ENCODE measurements around the gene SLC14A1.

Gene SLC14A1

DNA sequence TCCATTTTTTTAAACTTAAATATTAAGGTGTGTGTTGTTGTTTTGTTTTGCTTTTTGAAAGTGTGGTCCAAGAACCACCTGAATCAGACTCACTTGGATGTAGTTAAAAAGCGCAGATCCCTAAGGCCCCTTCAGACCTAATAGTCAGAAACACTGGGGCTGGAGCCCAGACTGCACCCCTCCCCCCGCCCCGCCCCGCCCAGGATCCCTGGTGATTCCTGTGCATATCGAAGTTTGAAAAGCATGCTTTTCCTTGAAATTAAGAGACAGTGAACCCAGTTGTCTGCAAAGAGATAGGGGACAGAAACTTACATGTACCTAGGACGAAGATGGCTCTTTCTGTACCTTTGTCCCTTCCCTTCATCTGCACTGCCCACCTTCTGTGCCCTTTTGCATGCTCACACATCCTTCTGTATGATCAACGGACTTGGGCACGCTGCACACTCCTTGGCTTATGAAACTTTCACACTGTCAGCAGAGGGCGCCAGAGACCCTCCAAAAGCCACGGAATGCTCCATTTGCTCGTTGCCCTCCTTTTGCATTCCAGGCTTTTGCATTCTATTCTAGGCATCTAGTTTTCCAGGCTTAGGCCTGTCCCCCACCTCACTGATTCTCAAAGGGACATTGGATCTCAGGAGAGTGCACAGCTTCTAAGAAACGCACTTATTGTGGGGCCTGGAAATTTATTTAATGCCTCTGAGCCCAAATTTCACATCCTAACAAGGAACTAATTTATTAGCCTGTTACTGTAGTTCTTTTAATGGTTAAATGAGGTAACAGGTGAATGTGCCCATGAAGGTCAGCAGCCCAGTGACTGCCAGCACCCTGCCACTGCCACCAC is 32.8 kb upstream of the SLC14A1 start:
- DNase-seq = peak; percentile 88 to 95
- TF ChIP-seq POLR2A (IDR thresholded peaks at IDR 0.05; ENCODE audit: low read length) = no peak
- no peak for TF ChIP-seq GATA1 (IDR thresholded peaks at IDR 0.05; ENCODE audit: low read depth, low read length)

DNA sequence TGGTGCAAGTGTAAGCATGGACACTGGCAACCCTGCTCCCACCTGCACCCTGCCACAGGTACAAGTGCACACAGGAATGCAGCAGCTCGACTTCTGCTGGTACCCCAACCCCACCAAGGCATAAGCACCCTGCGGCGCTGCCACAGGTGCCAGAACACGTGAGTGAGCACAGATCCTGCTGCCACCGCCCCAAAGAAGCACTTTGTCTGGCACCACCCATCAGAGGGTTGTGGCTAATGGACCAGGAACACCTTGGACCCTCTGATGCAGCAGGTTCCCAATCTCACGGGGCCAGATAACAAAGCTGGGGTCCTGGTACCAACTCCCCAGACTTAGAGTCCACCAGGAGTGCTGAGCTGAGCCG is 32.2 kb upstream of the SLC14A1 start:
- no peak for DNase-seq
- TF ChIP-seq GATA1 (IDR thresholded peaks at IDR 0.05; ENCODE audit: low read depth, low read length) (no peak), POLR2A (IDR thresholded peaks at IDR 0.05; ENCODE audit: low read length) (no peak)

DNA sequence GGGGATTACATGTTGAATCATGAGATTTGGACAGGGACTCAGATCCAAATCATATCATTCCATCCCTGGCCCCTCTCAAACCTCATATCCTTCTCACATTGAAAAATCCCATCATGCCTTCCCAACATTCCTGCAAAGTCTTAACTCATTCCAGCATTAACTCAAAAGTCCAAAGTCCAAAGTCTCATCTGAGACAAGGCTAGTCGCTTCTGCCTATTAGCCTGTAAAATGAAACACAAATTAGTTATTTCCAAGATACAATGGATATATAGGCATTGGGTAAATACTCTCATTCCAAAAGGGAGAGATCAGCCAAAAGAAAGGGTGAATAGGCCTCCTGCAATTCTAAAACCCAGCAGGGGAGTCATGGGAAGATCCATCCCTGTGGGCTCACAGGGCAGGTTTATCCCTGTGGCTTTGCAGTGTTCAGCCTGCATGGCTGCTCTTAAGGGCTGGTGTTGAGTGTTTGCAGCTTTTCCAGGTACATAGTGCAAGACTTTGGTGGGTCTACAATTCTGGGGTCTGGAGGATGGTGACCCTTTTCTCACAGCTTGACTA is 21.2 kb upstream of the SLC14A1 start:
- no peak for TF ChIP-seq GATA1 (IDR thresholded peaks at IDR 0.05; ENCODE audit: low read depth, low read length)
- TF ChIP-seq POLR2A (IDR thresholded peaks at IDR 0.05; ENCODE audit: low read length) = no peak
- no peak for DNase-seq

DNA sequence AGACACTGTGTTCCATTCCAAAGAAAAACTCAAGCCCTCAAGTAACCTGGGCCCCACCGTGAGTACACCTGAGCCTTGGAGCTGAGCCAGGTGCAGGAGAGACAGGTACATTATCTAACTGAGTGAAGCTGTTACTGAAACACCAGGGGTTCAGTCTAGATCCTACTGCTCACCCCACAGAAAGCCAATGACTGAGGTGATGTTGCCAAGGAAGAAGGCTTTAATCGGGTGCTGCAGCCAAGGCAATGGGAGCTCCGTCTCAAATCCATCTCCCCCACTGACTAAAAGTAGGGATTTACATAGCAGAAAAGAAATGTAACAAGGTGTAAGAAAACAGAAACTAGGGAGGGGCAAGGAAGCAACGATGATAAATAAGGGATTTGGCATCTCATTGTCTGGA is 15.2 kb upstream of the SLC14A1 start:
- DNase-seq = no peak
- TF ChIP-seq GATA1 (IDR thresholded peaks at IDR 0.05; ENCODE audit: low read depth, low read length) (no peak), POLR2A (IDR thresholded peaks at IDR 0.05; ENCODE audit: low read length) (no peak)

DNA sequence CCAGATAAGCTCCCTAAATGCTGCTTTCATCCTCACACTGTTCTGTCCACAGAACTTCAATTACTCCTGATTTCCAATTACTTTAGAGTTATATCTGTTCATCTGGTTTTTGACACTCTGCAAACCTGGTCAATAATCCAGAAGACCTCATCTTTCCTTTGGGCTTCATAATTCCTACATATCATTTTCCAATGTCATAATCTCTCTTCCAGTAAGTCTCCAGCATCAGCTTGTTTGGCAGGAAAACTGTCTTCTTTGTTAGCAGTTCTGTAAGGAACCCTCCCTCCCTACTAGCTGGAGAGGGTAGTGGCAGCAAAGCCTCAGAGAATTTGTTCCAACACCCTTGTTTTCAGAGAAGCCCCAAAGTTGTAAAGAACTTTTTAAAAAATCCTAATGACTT is 11.9 kb upstream of the SLC14A1 start:
- no peak for DNase-seq
- TF ChIP-seq POLR2A (IDR thresholded peaks at IDR 0.05; ENCODE audit: low read length) (no peak), GATA1 (IDR thresholded peaks at IDR 0.05; ENCODE audit: low read depth, low read length) (no peak)

DNA sequence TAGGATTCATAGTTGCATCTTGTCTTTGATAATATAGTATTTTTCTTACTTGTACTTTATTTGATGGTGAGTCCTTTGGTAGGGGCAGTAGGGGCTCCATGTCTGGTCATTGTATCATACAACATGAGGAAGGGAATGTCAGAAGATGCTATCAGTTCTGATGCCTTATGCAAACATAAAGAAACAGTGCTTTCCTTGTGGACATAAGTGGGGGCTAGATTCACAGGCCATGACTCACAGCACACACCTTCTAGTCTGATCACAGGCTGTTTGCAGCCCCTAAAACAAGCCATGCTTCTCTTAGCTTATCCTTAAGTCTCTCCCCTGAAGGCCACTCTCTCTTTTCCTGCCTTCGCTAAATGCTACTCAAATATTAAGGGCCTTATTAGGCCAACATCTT is 10.7 kb upstream of the SLC14A1 start:
- no peak for DNase-seq
- TF ChIP-seq GATA1 (IDR thresholded peaks at IDR 0.05; ENCODE audit: low read depth, low read length) = no peak
- no peak for TF ChIP-seq POLR2A (IDR thresholded peaks at IDR 0.05; ENCODE audit: low read length)

DNA sequence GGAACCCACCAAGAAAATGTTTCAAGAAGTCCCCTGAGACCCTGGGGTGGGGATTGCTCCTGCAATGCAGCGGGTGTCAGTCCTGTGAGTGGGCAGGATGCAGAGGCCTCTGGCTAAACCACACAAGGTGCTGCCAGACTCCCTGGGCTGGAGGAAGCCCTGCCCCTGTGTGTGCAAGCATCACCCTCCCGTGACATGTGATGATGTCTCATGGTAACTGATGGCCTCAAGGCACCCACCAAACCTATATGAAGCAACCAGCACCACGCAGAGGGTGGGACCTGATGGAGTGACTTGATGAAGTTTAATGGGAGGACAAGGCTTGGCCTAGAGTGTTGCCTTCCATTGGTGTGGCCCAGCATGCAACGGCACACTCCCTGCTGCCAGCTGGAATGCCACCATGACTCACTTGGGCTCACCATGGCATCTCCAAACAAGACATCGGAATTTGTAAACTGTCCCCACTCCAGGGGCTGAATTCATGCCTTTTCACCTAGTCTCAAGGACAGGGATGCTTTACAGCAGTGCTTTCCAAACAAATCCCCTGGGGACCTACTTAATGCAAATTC is 8.7 kb upstream of the SLC14A1 start:
- TF ChIP-seq GATA1 (IDR thresholded peaks at IDR 0.05; ENCODE audit: low read depth, low read length) (no peak), POLR2A (IDR thresholded peaks at IDR 0.05; ENCODE audit: low read length) (no peak)
- peak; percentile 26 to 60 for DNase-seq

DNA sequence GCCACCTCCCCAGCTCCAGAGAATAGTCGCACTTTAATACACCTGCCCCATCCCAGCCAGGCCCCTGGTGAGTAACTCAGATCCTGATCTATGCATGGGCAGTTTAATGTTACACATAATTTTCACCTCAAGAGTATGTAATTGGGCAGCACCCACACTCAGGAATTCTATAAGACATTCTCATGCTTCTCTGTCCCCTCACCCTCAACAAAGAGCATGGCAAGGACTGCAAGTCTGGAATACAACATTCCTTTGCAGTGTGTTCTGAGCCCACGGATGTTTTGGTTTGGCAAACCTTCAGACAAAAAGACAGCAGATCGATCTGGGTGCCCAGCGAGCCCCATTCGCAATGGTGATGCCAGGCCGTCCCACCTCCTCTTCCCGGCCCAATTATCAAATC is 4.9 kb upstream of the SLC14A1 start:
- TF ChIP-seq POLR2A (IDR thresholded peaks at IDR 0.05; ENCODE audit: low read length) (no peak), GATA1 (IDR thresholded peaks at IDR 0.05; ENCODE audit: low read depth, low read length) (no peak)

DNA sequence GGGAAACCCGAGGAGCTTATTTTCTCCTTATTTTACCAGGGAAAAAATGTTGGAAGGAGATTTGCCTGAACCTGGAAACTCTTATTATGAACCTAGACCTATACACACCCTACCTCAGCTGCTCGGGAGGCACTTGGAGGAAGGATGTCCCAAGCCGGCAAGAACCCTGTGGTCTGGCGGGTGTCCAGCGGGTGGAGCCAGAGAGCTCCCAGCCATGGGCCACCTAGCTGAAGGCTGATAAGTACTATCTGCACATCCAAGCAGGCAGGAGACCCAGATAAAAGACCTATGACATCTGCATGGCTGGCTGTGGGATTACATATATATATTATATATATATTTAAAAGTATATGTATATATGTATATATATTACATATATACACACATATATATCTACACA is 1.1 kb upstream of the SLC14A1 start:
- peak; percentile 100 for DNase-seq
- TF ChIP-seq GATA1 (IDR thresholded peaks at IDR 0.05; ENCODE audit: low read depth, low read length) (peak; percentile 58), POLR2A (IDR thresholded peaks at IDR 0.05; ENCODE audit: low read length) (no peak)

More for the DNA sequence above, 4.9 kb upstream of the SLC14A1 start:
- no peak for DNase-seq

DNA sequence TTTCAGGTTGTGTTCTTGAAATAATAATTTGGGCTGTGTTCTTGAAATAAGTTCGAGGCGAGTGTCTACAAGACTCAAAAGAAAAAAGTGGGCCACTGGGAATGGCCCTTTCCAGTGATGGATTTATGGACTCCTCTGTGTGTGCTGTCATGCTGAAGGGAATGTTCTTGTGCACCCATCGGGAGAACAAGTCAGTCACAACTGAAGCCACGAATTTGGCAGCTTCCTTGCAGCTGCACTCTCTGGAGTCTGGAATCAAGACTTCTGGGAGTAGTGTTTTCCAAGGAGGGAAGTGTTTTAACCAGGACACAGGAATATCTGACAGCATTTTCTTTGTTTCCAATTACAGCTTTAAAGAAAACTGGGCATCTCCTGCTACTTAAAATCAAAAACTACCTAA is 620 bp downstream of the SLC14A1 start:
- peak in 1 of 2 experiments; percentile 70 for DNase-seq
- TF ChIP-seq POLR2A (IDR thresholded peaks at IDR 0.05; ENCODE audit: low read length) = no peak
- no peak for TF ChIP-seq GATA1 (IDR thresholded peaks at IDR 0.05; ENCODE audit: low read depth, low read length)

DNA sequence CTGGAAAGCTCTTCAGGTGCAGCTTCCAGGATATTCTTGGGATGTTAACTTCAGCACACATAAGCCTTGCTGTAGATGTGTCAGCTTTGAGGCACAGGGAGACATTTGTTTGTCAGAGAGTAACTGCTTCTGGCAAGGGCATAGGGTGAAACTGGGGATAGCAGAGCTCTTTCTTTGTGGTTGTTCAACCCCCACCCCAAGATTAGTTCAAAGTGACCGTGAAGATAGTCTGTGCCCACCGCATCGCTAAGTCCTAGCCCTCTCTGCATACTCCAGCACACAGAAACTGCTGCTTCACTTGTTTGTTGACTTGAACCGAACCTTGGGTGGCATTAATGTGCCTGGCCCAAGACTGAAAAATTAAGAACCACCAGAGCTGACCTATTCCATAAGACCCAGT is 1.4 kb downstream of the SLC14A1 start:
- no peak for TF ChIP-seq GATA1 (IDR thresholded peaks at IDR 0.05; ENCODE audit: low read depth, low read length)
- TF ChIP-seq POLR2A (IDR thresholded peaks at IDR 0.05; ENCODE audit: low read length) = no peak
- peak in 1 of 2 experiments; percentile 48 for DNase-seq

DNA sequence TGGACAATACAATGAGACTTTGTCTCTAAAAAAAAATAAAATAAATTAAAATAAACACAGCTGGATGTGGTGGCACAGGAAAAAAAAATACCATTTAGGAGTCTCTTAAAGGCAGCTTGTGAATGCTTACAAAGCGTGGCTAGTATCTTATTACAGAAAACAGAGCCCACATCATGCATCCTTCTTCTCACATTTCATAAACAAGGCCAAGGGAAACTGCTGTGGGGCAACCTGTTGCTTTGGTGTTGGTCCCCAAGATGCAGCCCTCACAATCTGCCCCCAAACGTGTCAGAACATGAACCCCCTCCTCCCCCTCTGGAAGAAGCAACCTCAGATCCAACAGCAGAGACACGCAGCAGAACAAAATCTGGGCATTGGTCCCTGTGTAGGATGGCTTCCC is 2.6 kb downstream of the SLC14A1 start:
- DNase-seq = no peak
- TF ChIP-seq POLR2A (IDR thresholded peaks at IDR 0.05; ENCODE audit: low read length) (no peak), GATA1 (IDR thresholded peaks at IDR 0.05; ENCODE audit: low read depth, low read length) (no peak)

DNA sequence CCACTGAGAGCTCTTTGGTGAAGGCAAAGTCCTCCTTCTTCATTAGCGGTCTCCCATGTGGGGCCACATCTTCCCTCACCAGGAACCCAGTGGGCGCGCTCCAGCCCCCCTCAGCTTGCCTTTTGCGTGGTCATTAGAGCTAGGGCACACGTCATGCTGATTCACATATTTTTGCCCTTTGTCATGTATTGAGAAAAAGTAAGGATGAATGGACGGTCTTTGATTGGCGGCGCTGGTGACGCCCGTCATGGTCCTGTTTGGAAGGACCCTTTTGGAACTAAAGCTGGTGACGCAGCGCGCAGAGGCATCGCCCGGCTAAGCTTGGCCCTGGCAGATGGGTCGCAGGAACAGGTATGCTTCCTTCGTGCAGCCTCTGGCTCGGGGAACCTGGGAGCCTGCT is 3.1 kb downstream of the SLC14A1 start:
- no peak for TF ChIP-seq POLR2A (IDR thresholded peaks at IDR 0.05; ENCODE audit: low read length)

DNA sequence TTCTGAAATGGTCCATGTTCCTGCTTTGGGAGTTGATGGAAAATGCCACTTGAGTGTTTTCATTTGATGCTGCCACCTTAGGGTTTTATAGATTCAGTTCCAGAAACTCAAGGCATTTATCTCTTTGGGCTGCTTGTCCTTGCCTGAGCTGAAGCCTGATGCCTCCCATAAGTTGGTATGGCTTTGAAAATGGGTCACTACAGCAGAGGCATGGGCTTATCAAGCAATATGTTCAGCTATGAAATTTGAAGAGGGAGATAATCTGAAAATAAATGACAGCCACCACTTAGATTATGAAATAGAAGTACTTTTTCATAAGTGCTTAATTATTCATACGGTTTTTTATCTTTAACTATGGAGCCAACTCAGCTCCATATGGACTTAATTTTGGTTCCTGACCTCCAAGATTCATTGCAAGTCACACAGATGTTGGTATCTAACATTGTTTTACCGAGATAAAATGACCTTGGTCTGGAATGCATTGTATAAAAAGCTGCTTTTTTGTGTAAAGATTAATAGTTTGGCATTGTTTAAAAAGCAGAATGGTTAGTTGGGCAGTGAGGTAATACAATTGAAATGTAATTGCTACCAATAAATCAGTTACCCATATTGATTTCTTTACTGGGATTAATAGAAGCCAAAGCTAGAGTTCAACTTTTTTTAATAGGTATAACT is 4.5 kb downstream of the SLC14A1 start:
- no peak for TF ChIP-seq POLR2A (IDR thresholded peaks at IDR 0.05; ENCODE audit: low read length)
- no peak for TF ChIP-seq GATA1 (IDR thresholded peaks at IDR 0.05; ENCODE audit: low read depth, low read length)
- peak in 1 of 2 experiments; percentile 30 for DNase-seq

More for the DNA sequence above, 3.1 kb downstream of the SLC14A1 start:
- DNase-seq = no peak
